ENCODE data around the gene TSC22D4. TPM values are rescaled to one million over a fixed set of nuclear protein-coding genes. Genes with fewer than 3 reads are reported as not detected.

The TSC22D4 gene
- polyA plus RNA-seq, 1 of the 3 experiments (the other 2 are of a cell fraction): 32.7 TPM

- Histone ChIP-seq H4K20me1 (ENCODE audit: insufficient read depth) (peaks cover 13% of the 10 kb centered on the region), H3K4me1 (ENCODE audit: control insufficient read depth in 1 of 2, insufficient read depth in 2 of 2, low read depth in 1 of 2, low read length in 1 of 2) (peaks cover 22 to 46% of the 10 kb centered on the region in 2 experiments; a peak in 3 of 4 replicates), H3F3A (replicated peaks; ENCODE audit: insufficient read depth) (peaks cover 45% of the 10 kb centered on the region), H2AFZ (ENCODE audit: low read depth) (no peak overlapping the region), H3K9ac (peak overlapping the region; percentile 91), H3K27ac (ENCODE audit: low read depth in 2 of 2, low read length in 1 of 2) (peak overlapping the region; percentile 79 to 92), H3K9me3 (no peaks in the 10 kb centered on the region), H3K79me2 (ENCODE audit: insufficient read depth) (peaks cover 52% of the 10 kb centered on the region), H3K27me3 (ENCODE audit: insufficient read depth) (no peaks in the 10 kb centered on the region), H3K36me3 (replicated peaks in 1 of 2; ENCODE audit: control insufficient read depth in 1 of 2, insufficient read depth in 2 of 2, low read length in 1 of 2) (peaks cover 41 to 43% of the 10 kb centered on the region in 2 experiments), H3K9me2 (no peaks in the 10 kb centered on the region), H3K4me3 (ENCODE audit: low read depth in 2 of 2, low read length in 1 of 2) (peak overlapping the region; percentile 79 to 93), H3K4me2 (peak overlapping the region; percentile 100)
- peak; percentile 81 for DNase-seq
- ChIA-PET CTCF (interaction anchor here (0.8 to 3.1 kb wide), 7 partner anchors 15 to 124 kb away, joined by 4 to 30 read pairs (median 7); partner anchors contain the start of gene NYAP1), POLR2A (interaction anchor here (1.0 to 1.5 kb wide), 2 partner anchors 15 to 54 kb away, joined by 5 to 7 read pairs; no protein-coding TSS in a partner anchor)
- 10% methylated on average over 9 of the region's 81 CpGs for WGBS (ENCODE audit: low lambda C conversion rate)
- no peak for TF ChIP-seq RAD21 (IDR thresholded peaks at IDR 0.05; ENCODE audit: low read length)
- no peak for TF ChIP-seq POLR2AphosphoS5 (IDR thresholded peaks at IDR 0.05; ENCODE audit: low read depth, low read length)
- TF ChIP-seq GABPA (IDR thresholded peaks at IDR 0.05; ENCODE audit: low read depth): no peak
- TF ChIP-seq ZBTB33 (IDR thresholded peaks at IDR 0.05; ENCODE audit: borderline replicate concordance, low read depth): no peak
- peak; percentile 53; the same call in 1 of the 2 replicates for TF ChIP-seq MXI1 (IDR thresholded peaks at IDR 0.05; ENCODE audit: low read depth, low read length)
- TF ChIP-seq, protein P1, sequence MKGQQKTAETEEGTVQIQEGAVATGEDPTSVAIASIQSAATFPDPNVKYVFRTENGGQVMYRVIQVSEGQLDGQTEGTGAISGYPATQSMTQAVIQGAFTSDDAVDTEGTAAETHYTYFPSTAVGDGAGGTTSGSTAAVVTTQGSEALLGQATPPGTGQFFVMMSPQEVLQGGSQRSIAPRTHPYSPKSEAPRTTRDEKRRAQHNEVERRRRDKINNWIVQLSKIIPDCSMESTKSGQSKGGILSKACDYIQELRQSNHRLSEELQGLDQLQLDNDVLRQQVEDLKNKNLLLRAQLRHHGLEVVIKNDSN (IDR thresholded peaks at IDR 0.05; ENCODE audit: borderline replicate concordance, low read depth): no peak
- TF ChIP-seq FOXJ3 (CRISPR knock-in tag; IDR thresholded peaks at IDR 0.05): no peak
- peak; percentile 75 for TF ChIP-seq MAX (IDR thresholded peaks at IDR 0.05; ENCODE audit: low read depth)
- no peak for TF ChIP-seq TCF12 (IDR thresholded peaks at IDR 0.05)
- 0 out of 2 replicates have a peak, but pooled peaks have one; percentile 9 for TF ChIP-seq JUND (IDR thresholded peaks at IDR 0.05)
- TF ChIP-seq TAF1 (IDR thresholded peaks at IDR 0.05; ENCODE audit: borderline replicate concordance, low read depth, low read length): no peak
- no peak; the same call in 1 of the 2 replicates for TF ChIP-seq FOSL2 (IDR thresholded peaks at IDR 0.05; ENCODE audit: borderline replicate concordance, low read depth)
- no peak for TF ChIP-seq YY1 (IDR thresholded peaks at IDR 0.05; ENCODE audit: low read depth)
- no peak for TF ChIP-seq USF2 (IDR thresholded peaks at IDR 0.05; ENCODE audit: borderline replicate concordance, low read depth, low read length)
- peak; percentile 10 for TF ChIP-seq CHD2 (IDR thresholded peaks at IDR 0.05; ENCODE audit: low read length, partially characterized antibody)
- TF ChIP-seq NRF1 (IDR thresholded peaks at IDR 0.05; ENCODE audit: low read depth, low read length): no peak
- TF ChIP-seq RFX5 (IDR thresholded peaks at IDR 0.05; ENCODE audit: low read length): no peak
- TF ChIP-seq, protein P2, sequence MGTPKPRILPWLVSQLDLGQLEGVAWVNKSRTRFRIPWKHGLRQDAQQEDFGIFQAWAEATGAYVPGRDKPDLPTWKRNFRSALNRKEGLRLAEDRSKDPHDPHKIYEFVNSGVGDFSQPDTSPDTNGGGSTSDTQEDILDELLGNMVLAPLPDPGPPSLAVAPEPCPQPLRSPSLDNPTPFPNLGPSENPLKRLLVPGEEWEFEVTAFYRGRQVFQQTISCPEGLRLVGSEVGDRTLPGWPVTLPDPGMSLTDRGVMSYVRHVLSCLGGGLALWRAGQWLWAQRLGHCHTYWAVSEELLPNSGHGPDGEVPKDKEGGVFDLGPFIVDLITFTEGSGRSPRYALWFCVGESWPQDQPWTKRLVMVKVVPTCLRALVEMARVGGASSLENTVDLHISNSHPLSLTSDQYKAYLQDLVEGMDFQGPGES (IDR thresholded peaks at IDR 0.05; ENCODE audit: low read depth, low read length): no peak
- TF ChIP-seq EP300 (IDR thresholded peaks at IDR 0.05; ENCODE audit: borderline replicate concordance in 1 of 2, low read depth in 1 of 2, low read length in 1 of 2): no peak
- no peak for TF ChIP-seq RCOR1 (IDR thresholded peaks at IDR 0.05; ENCODE audit: low read length)
- no peak for TF ChIP-seq EZH2phosphoT487 (IDR thresholded peaks at IDR 0.05; ENCODE audit: borderline replicate concordance, low read depth)
- TF ChIP-seq SMC3 (IDR thresholded peaks at IDR 0.05; ENCODE audit: low read depth, low read length): no peak
- TF ChIP-seq RXRA (IDR thresholded peaks at IDR 0.05; ENCODE audit: borderline replicate concordance, low read depth): no peak
- peak; percentile 2; the same call in 1 of the 2 replicates for TF ChIP-seq PBX3 (IDR thresholded peaks at IDR 0.05)
These were observed 43.4 kb downstream of the TSC22D4 start for GRCh38 chr7:100435401-100436304.
